HuH-7.5 (cell line): ENCODE measurements around the gene M1AP.

Experiments used
- DNase-seq: peaks from one replicate; pipeline ENCODE4 v3.0.0; 2011; ENCODE audit warnings: low spot score

The M1AP gene, protein sequence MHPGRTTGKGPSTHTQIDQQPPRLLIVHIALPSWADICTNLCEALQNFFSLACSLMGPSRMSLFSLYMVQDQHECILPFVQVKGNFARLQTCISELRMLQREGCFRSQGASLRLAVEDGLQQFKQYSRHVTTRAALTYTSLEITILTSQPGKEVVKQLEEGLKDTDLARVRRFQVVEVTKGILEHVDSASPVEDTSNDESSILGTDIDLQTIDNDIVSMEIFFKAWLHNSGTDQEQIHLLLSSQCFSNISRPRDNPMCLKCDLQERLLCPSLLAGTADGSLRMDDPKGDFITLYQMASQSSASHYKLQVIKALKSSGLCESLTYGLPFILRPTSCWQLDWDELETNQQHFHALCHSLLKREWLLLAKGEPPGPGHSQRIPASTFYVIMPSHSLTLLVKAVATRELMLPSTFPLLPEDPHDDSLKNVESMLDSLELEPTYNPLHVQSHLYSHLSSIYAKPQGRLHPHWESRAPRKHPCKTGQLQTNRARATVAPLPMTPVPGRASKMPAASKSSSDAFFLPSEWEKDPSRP

DNA sequence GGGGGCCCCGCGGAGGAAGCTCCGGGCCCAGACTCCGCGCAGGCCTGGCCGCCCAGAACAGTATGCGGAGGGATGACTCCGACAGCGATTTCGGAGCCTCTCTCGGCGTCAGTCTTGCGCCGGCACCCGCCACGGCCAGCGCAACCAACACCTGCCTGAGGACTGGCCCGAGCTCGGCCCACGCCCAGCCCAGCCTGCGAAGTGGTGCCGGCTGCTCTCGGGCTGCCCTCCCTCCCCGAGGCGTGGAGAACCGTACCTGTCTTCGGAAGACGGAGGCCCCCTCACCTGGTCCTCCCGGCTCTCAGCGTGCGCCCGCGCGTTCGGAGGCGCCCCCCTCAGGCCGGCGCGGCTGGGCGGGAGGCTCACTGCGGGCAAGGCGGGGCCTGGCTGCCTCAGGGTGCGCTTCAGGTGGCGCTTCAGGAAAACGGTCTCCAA is at the start of gene M1AP:
Gene M1AP (minus strand): TSS at position 322 of the 435 bp plus-strand sequence. CDS start 8,055 bp downstream, outside the sequence.
- no peak for DNase-seq

- DNase-seq: no peak
Observed at GRCh38 chr2:74696829-74697228, 48.7 kb upstream of the M1AP start.

DNA sequence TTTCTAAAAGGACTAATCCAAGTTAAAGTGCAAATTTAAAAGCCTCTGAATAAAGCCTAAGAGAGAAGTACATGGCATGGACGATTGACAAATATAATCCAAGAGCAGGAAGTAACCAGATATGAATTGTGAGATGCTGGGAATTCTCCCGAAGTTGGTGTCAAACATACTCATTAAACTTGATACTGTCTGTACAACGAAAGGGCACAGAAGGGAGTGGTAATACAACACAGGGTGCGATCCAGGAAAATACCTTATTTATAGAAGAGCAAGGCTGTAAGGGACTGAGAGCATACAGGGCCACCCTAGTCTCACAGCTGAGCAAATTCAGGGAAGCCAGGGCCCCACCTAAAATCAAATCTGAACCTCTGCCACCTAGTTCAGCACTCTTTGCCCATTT is 47.5 kb upstream of the M1AP start:
- DNase-seq: no peak

DNA sequence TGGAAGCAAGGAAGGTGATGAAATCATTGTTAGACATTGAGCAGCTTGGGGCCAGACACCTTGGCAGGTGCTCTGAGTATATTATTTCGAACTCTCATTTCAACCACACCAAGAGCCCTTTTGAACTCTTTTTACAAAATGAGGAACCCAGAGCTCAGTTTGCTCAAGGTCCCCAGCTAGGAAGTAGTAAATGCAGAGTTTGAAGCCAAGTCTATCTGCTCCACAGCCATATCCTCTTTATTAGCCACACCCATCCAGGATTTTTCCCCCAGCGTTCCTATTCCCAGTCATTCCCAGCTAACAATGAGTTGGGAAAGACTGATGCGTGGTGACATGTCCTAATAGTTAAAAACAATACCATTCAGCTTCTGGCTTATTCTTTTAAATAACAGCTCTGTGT is 46.2 kb upstream of the M1AP start:
- DNase-seq: no peak

GRCh38 chr2:74693668-74694067 is 45.5 kb upstream of the M1AP start:
- DNase-seq: no peak

DNA sequence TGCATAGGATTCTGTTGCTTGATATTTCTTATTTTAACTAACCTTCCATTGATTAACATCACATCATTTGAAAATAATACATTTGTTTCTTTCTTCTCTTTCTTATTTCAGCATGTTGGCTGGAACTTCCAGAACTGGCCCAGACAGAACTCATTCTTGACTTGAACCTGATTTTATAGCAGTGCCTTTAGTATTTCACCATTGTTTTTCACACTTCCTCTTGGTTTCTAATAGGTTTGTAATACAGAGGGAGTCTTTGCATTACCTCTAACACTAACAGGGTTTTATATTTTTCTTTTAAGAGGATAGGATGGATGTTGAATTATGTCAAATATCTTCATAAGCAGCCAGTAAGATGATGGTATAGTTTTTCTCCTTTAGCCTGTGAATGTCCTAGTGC is 45.1 kb upstream of the M1AP start:
- no peak for DNase-seq

- no peak for DNase-seq
Observed at GRCh38 chr2:74691929-74692328, 43.8 kb upstream of the M1AP start.

GRCh38 chr2:74690571-74690970 is 42.4 kb upstream of the M1AP start:
- DNase-seq: peak; percentile 34

DNA sequence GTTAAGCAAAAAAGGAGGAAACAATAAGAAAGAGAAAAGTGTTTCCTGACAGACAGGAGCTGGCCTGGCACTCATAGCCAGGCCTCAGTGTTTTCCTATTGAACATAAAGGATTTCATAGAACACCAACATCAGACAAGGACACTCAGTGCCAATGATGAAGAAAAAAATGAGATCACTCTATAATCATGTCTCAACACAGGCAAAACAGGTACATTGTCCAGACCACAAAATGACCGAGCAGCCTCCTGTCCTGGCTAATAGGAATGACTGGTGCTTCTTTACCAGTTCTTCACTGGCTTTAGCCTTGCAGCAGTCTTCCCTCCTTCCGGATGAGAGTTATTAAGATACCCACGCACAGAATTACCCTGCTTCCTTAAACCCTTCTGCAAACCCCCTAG is 41.5 kb upstream of the M1AP start:
- DNase-seq: no peak

- no peak for DNase-seq
Observed at GRCh38 chr2:74688881-74689280, 40.8 kb upstream of the M1AP start.

- DNase-seq: no peak
Observed at GRCh38 chr2:74685408-74685807, 37.3 kb upstream of the M1AP start.

- no peak for DNase-seq
Observed at GRCh38 chr2:74682501-74682900, 34.4 kb upstream of the M1AP start.

DNA sequence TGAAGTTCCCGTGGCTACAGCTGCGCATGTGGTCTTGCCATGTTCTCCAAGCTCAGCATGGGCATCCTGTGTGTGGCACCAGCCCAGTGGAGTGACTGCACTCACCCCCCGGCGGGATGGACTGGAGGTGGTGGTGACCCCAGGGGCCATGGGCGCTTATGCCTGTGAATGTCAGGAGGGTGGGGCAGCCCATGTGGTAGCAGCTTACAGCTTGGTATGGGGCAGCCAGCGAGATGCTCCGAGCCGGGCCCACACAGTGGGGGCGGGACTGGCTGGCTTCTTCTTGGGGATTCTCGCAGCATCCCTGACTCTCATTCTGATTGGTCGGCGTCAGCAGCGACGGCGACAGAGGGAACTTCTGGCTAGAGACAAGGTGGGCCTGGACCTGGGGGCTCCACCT is 31.5 kb upstream of the M1AP start:
- no peak for DNase-seq

- no peak for DNase-seq
Observed at GRCh38 chr2:74676331-74676730, 28.2 kb upstream of the M1AP start.

GRCh38 chr2:74675090-74675489 is 27.0 kb upstream of the M1AP start:
- DNase-seq: no peak

DNA sequence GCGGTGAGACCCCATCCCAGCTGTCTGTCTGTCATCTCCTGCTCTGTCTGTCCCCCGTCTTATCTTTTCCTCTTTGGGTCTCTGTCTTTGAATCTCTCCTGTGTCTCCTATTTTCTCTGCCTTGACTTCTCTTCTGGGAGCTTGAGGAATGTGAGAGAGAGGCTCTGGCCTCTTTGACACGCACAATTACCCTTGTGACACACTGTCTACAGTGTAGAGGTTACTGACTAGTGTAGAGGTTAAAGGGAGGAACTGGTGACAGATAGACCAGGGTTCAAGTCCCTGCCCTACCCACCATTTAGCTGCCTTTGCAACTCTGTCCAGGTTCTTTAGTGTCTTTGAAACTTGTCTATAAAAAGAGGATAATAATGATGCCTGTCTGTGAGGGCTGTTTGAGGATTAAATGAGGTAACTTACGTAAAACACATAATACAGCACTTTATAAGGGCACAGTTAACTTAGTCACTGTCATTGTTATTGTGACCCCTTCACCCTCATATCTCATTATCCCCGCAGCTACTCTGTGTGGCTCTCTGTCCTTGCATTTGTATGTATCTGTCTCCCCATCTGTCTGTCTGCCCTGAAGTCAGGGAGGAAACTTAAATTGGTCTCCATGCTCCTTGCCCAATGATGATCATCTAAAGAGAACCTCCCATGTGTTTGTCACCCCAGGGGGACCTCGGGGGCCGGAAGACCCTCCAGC is 25.8 kb upstream of the M1AP start:
- DNase-seq: no peak

GRCh38 chr2:74671479-74671878 is 23.3 kb upstream of the M1AP start:
- no peak for DNase-seq

- no peak for DNase-seq
Observed at GRCh38 chr2:74670263-74670662, 22.1 kb upstream of the M1AP start.

- DNase-seq: no peak
Observed at GRCh38 chr2:74668087-74668486, 20.0 kb upstream of the M1AP start.

DNA sequence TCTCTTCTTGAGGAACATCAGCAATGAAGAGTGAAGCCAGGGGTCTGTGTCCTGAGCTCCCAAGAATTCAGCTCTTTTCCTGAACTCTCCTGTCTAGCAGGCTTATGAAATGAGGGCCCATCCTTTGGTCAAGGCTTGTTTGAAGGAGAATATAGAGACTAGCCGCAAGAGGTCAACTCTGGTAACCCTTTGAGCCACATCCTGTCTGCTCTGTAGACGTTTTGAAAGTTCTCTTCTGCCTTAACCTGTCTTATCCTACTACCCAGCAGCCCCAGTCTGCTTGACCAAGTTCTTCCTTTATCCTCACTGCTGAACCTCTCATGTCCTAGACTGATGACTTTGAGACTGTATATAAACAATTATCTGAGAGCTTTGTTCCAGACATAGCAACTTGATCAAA is 11.3 kb upstream of the M1AP start:
- no peak for DNase-seq

DNA sequence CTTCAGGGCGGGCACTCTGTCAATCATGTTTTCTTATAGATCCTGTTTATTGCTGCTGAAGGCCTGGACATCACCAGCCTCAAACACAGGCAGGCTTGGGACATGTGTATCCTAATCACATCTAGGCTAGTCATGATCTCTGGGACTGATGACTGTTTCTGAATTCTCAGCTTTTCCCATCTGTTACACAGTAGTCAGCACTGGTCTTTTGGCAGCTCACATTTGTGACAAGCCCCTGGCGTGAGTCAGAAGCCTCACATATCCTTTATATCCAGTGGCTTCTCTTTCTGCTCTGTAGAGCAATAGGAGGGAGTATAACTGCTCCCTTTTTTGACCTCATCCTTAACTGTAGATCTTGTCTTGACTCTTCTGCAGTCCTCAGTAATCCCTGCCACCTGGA is 10.4 kb upstream of the M1AP start:
- no peak for DNase-seq

DNA sequence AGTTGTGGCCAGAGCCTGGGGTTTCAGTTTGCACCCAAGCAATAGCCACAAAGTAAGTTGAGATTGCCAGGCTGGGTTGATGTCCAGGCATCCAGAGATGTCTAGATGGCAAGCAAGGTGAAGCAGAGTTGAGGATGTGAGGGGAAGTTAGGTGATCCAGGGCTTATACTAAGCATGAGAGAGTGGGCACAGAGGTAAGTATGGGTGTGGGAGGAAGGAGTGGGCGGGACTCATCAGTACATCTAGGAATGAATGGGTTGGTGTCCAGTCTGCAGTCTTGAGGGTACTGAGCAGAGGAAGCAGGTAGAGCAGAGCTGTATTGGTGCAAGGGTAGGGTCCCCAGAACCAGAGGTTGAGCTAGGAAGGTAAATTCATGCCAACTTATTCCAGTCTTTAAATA is 7.4 kb upstream of the M1AP start:
- no peak for DNase-seq
